Vagina (tissue), 2 donors: Measurements from ENCODE around the gene NEK5. TPM values are rescaled to one million over a fixed set of nuclear protein-coding genes. Genes with fewer than 3 reads are reported as not detected.

Experiments used
- DNase-seq, 2 donors: peaks; one replicate each; pipeline ENCODE4 v3.0.0-alpha.2; 2017; ENCODE audit errors: extremely low spot score in 2 of 2
- H3K27ac ChIP-seq: fragments of 200-600 bp; sonication (generic); one replicate; pipeline ENCODE4 v1.5.1; 2019
- H3K27me3 ChIP-seq: fragments of 200-600 bp; sonication (generic); one replicate; pipeline ENCODE4 v1.5.1; 2019
- H3K36me3 ChIP-seq, 2 donors: fragments of 200-600 bp; sonication (generic); one replicate each; pipeline ENCODE4 v1.5.1; 2017 to 2019
- H3K4me1 ChIP-seq: fragments of 200-600 bp; sonication (generic); one replicate; pipeline ENCODE4 v1.5.1; 2019
- H3K4me3 ChIP-seq, 2 donors: fragments of 200-600 bp; sonication (generic); 1 replicate in 1 of 2; 2 replicates in 1 of 2; pipeline ENCODE4 v1.5.1; 2016 to 2019
- H3K9me3 ChIP-seq: fragments of 200-600 bp; sonication (generic); one replicate; pipeline ENCODE4 v1.5.1; 2019
- CTCF ChIP-seq, 3 experiments: fragments of 450-650 bp in 2 of 3; fragments of 200-600 bp in 1 of 3; sonication (generic) in 1 of 3; IDR thresholded peaks; one replicate each; pipeline ENCODE4 v1.5.1; 2017 to 2019; ENCODE audit warnings: antibody characterized with exemption in 3 of 3, mild to moderate bottlenecking in 2 of 3, moderate library complexity in 2 of 3
- POLR2A ChIP-seq, 2 donors: fragments of 450-650 bp; IDR thresholded peaks; one replicate each; pipeline ENCODE4 v1.6.1; 2017; ENCODE audit warnings: antibody characterized with exemption in 2 of 2, mild to moderate bottlenecking in 2 of 2, moderate library complexity in 2 of 2
- POLR2AphosphoS5 ChIP-seq, 2 donors: sonication (generic); formaldehyde crosslinking; IDR thresholded peaks; one replicate each; pipeline ENCODE4 v1.9.0; 2017; ENCODE audit warnings: antibody characterized with exemption in 2 of 2, mild to moderate bottlenecking in 2 of 2, low read depth in 1 of 2; ENCODE audit not compliant: insufficient read depth in 1 of 2
- intact Hi-C: fragments of 100-400 bp; cut with DNase I; formaldehyde crosslinking; loops from one replicate; pipeline ENCODE4 v1.15.1; 2023
- total RNA-seq: library from RNA; depleted of rRNA; stranded (reverse); fragments of >200 nt; gene quantifications from one replicate; pipeline ENCODE4 v1.2.3, GENCODE V29; 2016

The NEK5 gene
- total RNA-seq, 1 donor from 2014 or later = 0.98 TPM

- Histone ChIP-seq H3K4me3 (no peak overlapping the region), H3K36me3 (peaks cover 0 to 4% of the 10 kb centered on the region in 2 donors), H3K27me3 (no peaks in the 10 kb centered on the region), H3K9me3 (no peaks in the 10 kb centered on the region), H3K27ac (no peak overlapping the region), H3K4me1 (peaks cover 16% of the 10 kb centered on the region)
- DNase-seq = no peak
- intact Hi-C loops = no loop called here
- TF ChIP-seq CTCF (IDR thresholded peaks at IDR 0.05) = no peak
- TF ChIP-seq POLR2AphosphoS5 (IDR thresholded peaks at IDR 0.05; ENCODE audit: insufficient read depth in 1 of 2, low read depth in 1 of 2) = no peak
- TF ChIP-seq POLR2A (IDR thresholded peaks at IDR 0.05) = no peak
Observed at GRCh38 chr13:52161181-52161646, 32.3 kb upstream of the NEK5 start.

GRCh38 chr13:52160506-52160905 lies 31.6 kb upstream of the NEK5 start:
- peaks cover 16% of the 10 kb centered on the region for H3K4me1 ChIP-seq
- no peak for TF ChIP-seq CTCF (IDR thresholded peaks at IDR 0.05)
- TF ChIP-seq POLR2A (IDR thresholded peaks at IDR 0.05) = no peak
- no peak for TF ChIP-seq POLR2AphosphoS5 (IDR thresholded peaks at IDR 0.05; ENCODE audit: insufficient read depth in 1 of 2, low read depth in 1 of 2)
- H3K4me3 ChIP-seq = no peak overlapping the region
- H3K36me3 ChIP-seq = no peaks in the 10 kb centered on the region
- no peaks in the 10 kb centered on the region for H3K9me3 ChIP-seq
- H3K27me3 ChIP-seq = no peaks in the 10 kb centered on the region
- intact Hi-C loops = no loop called here
- no peak overlapping the region for H3K27ac ChIP-seq
- DNase-seq = no peak

- peak overlapping the region in 1 of 2 donors; percentile 78 for H3K4me3 ChIP-seq
- TF ChIP-seq POLR2A (IDR thresholded peaks at IDR 0.05) = no peak
- TF ChIP-seq CTCF (IDR thresholded peaks at IDR 0.05) = no peak
- no peak for TF ChIP-seq POLR2AphosphoS5 (IDR thresholded peaks at IDR 0.05; ENCODE audit: insufficient read depth in 1 of 2, low read depth in 1 of 2)
Observed at GRCh38 chr13:52160053-52160452, 31.2 kb upstream of the NEK5 start.

GRCh38 chr13:52159159-52159982 lies 30.5 kb upstream of the NEK5 start, which contains the start of gene NEK3:
TSS of gene NEK3 (minus strand) at chr13:52159597. CDS start at chr13:52156191, 3,406 bp downstream.
- no peaks in the 10 kb centered on the region for H3K36me3 ChIP-seq
- peaks cover 16% of the 10 kb centered on the region for H3K4me1 ChIP-seq
- no peaks in the 10 kb centered on the region for H3K9me3 ChIP-seq
- intact Hi-C loops = no loop called here
- H3K4me3 ChIP-seq = peak within 1 kb of the TSS; percentile 78 to 82
- TF ChIP-seq POLR2AphosphoS5 (IDR thresholded peaks at IDR 0.05; ENCODE audit: insufficient read depth in 1 of 2, low read depth in 1 of 2) (peak in 1 of 2 donors; percentile 28), CTCF (IDR thresholded peaks at IDR 0.05) (no peak), POLR2A (IDR thresholded peaks at IDR 0.05) (no peak)
- no peaks in the 10 kb centered on the region for H3K27me3 ChIP-seq
- H3K27ac ChIP-seq = peak within 1 kb of the TSS; percentile 87
- no peak for DNase-seq

More at GRCh38 chr13:52160053-52160452, 31.2 kb upstream of the NEK5 start:
- Histone ChIP-seq H3K9me3 (no peaks in the 10 kb centered on the region), H3K4me1 (peaks cover 16% of the 10 kb centered on the region), H3K36me3 (no peaks in the 10 kb centered on the region), H3K27me3 (no peaks in the 10 kb centered on the region), H3K27ac (no peak overlapping the region)
- no peak for DNase-seq
- intact Hi-C loops = no loop called here
